GM18861 (cell line): Measurements from ENCODE around the gene VAMP1.
"Not testable (repeated sequence)": the region's sequence is repeated elsewhere in the genome, so short reads cannot be mapped to it uniquely, and the experiment has no call there.

ENCODE experiments used
- ATAC-seq: cut with Tn5 transposase; IDR thresholded peaks from one replicate; pipeline ENCODE4 v1.9.1; 2021; ENCODE audit not compliant: unreplicated experiment

VAMP1 gene, protein sequence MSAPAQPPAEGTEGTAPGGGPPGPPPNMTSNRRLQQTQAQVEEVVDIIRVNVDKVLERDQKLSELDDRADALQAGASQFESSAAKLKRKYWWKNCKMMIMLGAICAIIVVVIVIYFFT

GRCh38 chr12:6470375-6471163, at the start of gene VAMP1:
VAMP1 (minus strand) TSS chr12:6470677; CDS start chr12:6470531, 146 bp downstream.
- ATAC-seq = peak; percentile 68

DNA sequence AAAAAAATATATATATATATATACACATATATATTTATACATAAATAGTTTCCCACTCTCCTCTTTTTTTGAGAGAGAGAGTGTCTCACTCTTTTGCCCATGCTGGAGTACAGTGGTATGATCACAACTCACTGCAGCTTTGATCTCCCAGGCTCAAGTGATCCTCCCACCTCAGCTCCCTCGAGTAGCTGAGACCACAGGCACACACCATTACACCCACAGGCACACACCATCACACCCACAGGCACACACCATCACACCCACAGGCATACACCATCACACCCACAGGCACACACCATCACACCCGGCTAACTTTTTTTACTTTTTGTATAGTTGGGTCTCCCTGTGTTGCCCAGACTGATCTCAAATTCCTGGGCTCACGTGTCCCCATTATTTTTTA, 49.7 kb upstream of the VAMP1 start:
- ATAC-seq = no peak

DNA sequence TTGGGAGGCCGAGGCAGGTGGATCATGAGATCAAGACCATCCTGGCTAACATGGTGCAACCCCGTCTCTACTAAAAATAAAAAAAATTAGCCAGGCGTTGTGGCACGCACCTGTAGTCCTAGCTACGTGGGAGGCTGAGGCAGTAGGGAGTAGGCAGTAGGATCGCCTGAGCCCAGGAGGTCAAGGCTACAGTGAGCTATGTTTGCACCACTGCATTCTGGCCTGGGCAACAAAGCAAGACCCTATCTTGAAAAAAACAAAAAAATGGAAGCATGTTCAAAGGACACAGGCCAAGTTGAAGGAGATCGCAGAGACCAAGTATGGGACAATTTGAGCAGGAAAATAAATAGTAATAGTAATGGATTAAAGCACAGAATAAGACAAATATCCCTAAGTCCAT, 37.6 kb upstream of the VAMP1 start:
- no peak for ATAC-seq

- ATAC-seq = no peak
These were observed 36.9 kb upstream of the VAMP1 start for GRCh38 chr12:6507102-6507998.

DNA sequence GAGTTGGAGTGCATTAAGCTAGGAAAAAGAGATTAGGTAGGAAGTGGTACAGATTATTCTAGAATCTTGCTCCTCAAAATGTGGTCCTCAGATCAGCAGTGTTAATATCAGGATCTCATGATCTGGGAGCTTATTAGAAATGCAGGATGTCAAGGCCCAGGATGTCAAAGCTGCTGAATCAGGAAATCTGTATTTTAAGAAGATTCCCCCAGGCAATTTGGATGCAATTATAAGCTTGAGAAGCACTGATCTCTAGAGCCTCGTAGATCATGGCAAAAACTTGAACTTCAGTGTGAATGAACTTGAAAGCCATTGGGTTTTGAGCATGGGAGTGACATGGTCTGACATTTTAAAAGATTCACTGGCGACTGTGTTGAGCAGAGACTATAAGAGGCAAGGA, 30.0 kb upstream of the VAMP1 start:
- no peak for ATAC-seq

GRCh38 chr12:6497291-6497690, 26.8 kb upstream of the VAMP1 start:
- ATAC-seq = not testable (repeated sequence)

- ATAC-seq = no peak
These were observed 24.5 kb upstream of the VAMP1 start for GRCh38 chr12:6494968-6495367.

DNA sequence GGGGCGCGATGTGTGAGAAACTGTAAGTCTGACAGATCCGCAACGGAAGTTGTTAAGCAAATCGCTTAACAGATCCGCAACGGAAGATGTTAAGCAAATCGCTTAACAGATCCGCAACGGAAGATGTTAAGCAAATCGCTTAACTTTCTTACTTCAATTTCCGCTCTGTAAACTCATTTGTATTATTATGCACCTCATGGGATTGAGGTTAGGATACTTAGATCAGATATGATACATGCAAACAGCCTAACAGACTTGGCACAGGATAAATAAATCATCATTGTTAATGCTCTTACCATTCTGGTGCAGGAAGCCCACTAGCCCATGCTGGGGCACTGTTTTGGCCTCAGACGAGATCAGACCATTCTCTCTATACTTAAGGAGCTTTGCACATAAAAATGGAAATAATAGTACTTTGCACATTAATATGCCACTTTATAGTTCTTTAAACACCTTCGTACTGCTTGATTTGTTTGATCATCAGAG, 23.8 kb upstream of the VAMP1 start:
- peak; percentile 23 for ATAC-seq

- ATAC-seq = peak; percentile 81
These were observed 23.2 kb upstream of the VAMP1 start, which contains the start of gene NCAPD2 for GRCh38 chr12:6493497-6494257. NCAPD2 (plus strand) TSS chr12:6494102; CDS start chr12:6495099, 997 bp downstream.

- peak; percentile 35 for ATAC-seq
These were observed 22.5 kb upstream of the VAMP1 start, which contains the start of gene MRPL51 for GRCh38 chr12:6492838-6493496. MRPL51 (minus strand) TSS chr12:6493262; CDS start chr12:6493136, 126 bp downstream.

GRCh38 chr12:6490673-6491072, 20.2 kb upstream of the VAMP1 start:
- not testable (repeated sequence) for ATAC-seq

- no peak for ATAC-seq
These were observed 19.0 kb upstream of the VAMP1 start for GRCh38 chr12:6489449-6489848.

DNA sequence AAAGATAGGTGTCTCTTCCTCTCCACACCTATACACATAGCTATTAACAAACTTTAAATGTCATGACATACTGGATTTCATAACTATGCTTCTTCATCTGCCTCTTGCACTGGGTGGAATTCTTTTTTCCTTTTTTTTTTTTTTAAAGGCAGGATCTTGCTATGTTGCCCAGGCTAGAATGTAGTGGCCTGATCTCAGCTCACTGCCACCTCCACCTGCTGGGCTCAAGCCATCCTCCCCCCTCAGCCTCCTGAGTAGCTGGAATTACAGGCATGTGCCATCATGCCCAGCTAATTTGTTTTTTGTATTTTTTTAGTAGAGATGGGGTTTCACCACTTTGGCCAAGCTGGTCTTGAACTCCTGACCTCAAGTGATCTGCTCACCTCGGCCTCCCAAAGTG, 17.8 kb upstream of the VAMP1 start:
- no peak for ATAC-seq

DNA sequence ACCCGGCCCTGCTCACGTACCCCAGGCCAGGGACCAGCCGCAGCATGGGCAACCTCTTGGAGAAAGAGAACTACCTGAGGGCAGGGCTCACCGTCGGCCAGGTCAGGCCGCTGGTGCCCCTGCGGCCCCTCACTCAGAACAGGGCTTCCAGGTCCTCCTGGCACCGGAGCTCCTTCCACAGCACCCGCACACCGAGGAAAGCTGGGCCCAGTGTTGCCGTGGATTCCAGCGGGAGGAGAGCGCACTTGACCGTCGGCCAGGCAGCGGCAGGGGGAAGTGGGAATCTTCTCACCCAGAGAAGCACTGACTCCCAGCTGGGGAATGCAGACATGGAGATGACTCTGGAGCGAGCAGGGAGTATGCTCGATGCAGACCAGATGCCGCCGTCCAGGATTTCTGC, 7.9 kb upstream of the VAMP1 start:
- no peak for ATAC-seq

- not testable (repeated sequence) for ATAC-seq
These were observed 7.3 kb upstream of the VAMP1 start for GRCh38 chr12:6477601-6478377.

DNA sequence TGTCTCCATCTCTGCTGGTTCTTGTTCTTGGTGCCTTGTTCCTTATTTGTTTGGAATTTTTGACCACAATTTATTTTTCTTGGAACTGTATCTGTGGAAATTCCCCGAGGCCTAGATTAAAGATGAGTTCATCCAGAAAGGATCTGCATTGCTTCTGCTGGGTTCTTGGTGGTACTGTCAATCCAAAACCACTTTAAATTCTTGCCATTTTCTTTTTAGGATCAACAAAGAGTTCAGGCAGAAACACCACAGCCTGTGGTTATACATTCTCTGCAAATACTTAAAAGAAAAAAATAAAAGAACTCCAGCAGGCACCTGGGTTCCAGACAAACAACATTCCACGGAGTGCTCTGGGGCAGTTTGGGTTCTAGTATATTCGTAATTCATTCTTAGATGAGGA, 6.0 kb upstream of the VAMP1 start:
- no peak for ATAC-seq

DNA sequence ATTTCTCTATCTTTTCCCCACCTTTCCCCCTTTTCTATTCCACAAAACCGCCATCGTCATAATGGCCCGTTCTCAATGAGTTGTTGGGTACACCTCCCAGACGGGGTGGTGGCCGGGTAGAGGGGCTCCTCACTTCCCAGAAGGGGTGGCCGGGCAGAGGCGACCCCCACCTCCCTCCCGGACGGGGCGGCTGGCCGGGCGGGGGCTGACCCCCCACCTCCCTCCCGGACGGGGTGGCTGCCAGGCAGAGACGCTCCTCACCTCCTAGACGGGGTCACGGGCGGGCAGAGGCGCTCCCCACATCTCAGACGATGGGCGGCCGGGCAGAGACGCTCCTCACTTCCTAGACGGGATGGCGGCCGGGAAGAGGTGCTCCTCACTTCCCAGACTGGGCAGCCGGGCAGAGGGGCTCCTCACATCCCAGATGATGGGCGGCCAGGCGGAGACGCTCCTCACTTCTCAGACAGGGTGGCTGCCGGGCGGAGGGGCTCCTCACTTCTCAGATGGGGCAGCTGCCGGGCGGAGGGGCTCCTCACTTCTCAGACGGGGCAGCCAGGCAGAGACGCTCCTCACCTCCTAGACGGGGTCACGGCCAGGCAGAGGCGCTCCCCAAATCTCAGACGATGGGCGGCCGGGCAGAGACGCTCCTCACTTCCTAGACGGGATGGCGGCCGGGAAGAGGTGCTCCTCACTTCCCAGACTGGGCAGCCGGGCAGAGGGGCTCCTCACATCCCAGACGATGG, 4.9 kb upstream of the VAMP1 start:
- not testable (repeated sequence) for ATAC-seq

DNA sequence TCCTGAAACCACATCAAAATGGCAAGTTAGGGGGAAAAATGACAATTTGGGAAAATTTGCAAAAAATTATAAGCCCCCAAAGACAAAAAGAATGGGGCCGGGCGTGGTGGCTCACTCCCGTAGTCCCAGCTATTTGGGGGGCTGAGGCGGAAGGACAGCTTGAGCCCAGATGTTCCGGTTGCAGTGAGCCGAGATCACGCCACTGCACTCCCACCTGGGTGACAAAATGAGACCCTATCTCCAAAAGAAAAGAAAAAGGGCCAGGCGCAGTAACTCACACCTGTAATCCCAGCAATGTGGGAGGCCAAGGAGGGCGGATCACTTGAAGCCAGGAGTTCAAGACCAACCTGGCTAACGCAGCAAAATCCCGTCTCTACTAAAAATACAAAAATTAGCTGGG, 2.0 kb upstream of the VAMP1 start:
- ATAC-seq = no peak

- ATAC-seq = no peak
These were observed 1.5 kb upstream of the VAMP1 start for GRCh38 chr12:6471989-6472360.
